H1 (cell line): Measurements from ENCODE around the gene ARHGEF26. TPM values are rescaled to one million over a fixed set of nuclear protein-coding genes. Genes with fewer than 3 reads are reported as not detected.

Source experiments
- CTCF ChIA-PET: fragments of 300-600 bp; sonication (Branson Sonifier 250); formaldehyde crosslinking; loops from one replicate; lab custom pipeline; 2021; ENCODE audit not compliant: partially characterized antibody; lab: Charles Lee
- POLR2A ChIA-PET: fragments of 300-600 bp; sonication (Branson Sonifier 250); formaldehyde crosslinking; loops from one replicate; lab custom pipeline; 2021; ENCODE audit warnings: inconsistent platforms; ENCODE audit not compliant: partially characterized antibody; lab: Charles Lee
- DNase-seq, 2 experiments: peaks; one replicate each; pipeline versions ENCODE4 v3.0.0 to v3.0.0-alpha.2; 2010 to 2022; ENCODE audit warnings: low spot score in 2 of 2, low read depth in 1 of 2, mixed read lengths in 1 of 2
- FAIRE-seq: peaks from 2 replicates; lab custom pipeline; 2011; peaks lifted over from hg19 to GRCh38; lab: Jason Lieb, UNC
- H2AFZ ChIP-seq: 2 replicates; pipeline ENCODE4 v1.8.1; 2012; ENCODE audit warnings: low read length, inconsistent platforms
- H2AK5ac ChIP-seq: 2 replicates; pipeline ENCODE4 v1.6.1; 2013; ENCODE audit warnings: low read depth, low read length
- H2BK120ac ChIP-seq: replicated peaks from 2 replicates; pipeline ENCODE3; 2013; ENCODE audit warnings: low read depth, low read length, inconsistent platforms
- H2BK12ac ChIP-seq: 2 replicates; pipeline ENCODE4 v1.6.1; 2013; ENCODE audit warnings: low read depth, low read length
- H2BK15ac ChIP-seq: 2 replicates; pipeline ENCODE4 v1.6.1; 2013; ENCODE audit warnings: low read length
- H2BK20ac ChIP-seq: 2 replicates; pipeline ENCODE4 v1.6.1; 2013; ENCODE audit warnings: low read length
- H2BK5ac ChIP-seq: 2 replicates; pipeline ENCODE4 v1.6.1; 2013; ENCODE audit warnings: low read depth, low read length
- H3K14ac ChIP-seq: 2 replicates; pipeline ENCODE4 v1.6.1; 2013; ENCODE audit warnings: inconsistent platforms; ENCODE audit not compliant: insufficient read length
- H3K18ac ChIP-seq: 2 replicates; pipeline ENCODE4 v1.6.1; 2013; ENCODE audit warnings: low read length; ENCODE audit errors: extremely low read depth
- H3K23ac ChIP-seq: 2 replicates; pipeline ENCODE4 v1.6.1; 2013; ENCODE audit warnings: inconsistent platforms; ENCODE audit not compliant: insufficient read length
- H3K23me2 ChIP-seq: 2 replicates; pipeline ENCODE4 v1.6.1; 2013; ENCODE audit warnings: low read depth, low read length
- H3K27ac ChIP-seq: 2 replicates; pipeline ENCODE4 v1.6.1; 2011; ENCODE audit warnings: low read depth, low read length, inconsistent platforms
- H3K27me3 ChIP-seq, 4 experiments: replicated peaks in 1 of 4; 1 replicate in 1 of 4; 2 replicates in 3 of 4; pipeline versions ENCODE4 v1.6.1 to v1.8.1; 2011 to 2013; ENCODE audit warnings: low read length in 3 of 4, mild to moderate bottlenecking in 3 of 4, inconsistent platforms in 2 of 4, mixed read lengths in 2 of 4, moderate library complexity in 1 of 4; ENCODE audit not compliant: control insufficient read depth in 3 of 4, insufficient read depth in 3 of 4; ENCODE audit errors: extremely low read depth in 1 of 4
- H3K36me3 ChIP-seq, 4 experiments: 2 replicates each; pipeline versions ENCODE4 v1.6.1 to v1.8.1; 2011 to 2013; ENCODE audit warnings: mild to moderate bottlenecking in 4 of 4, low read length in 3 of 4, moderate library complexity in 2 of 4, control low read depth in 1 of 4, inconsistent platforms in 1 of 4; ENCODE audit not compliant: insufficient read depth in 4 of 4, control insufficient read depth in 2 of 4
- H3K4ac ChIP-seq: replicated peaks from 2 replicates; pipeline ENCODE3; 2013; ENCODE audit warnings: low read length, low read depth, mixed read lengths, inconsistent platforms; ENCODE audit not compliant: insufficient read length
- H3K4me1 ChIP-seq, 4 experiments: replicated peaks in 1 of 4; 1 replicate in 1 of 4; 2 replicates in 3 of 4; pipeline versions ENCODE4 v1.6.1 to v1.8.1; 2011 to 2013; ENCODE audit warnings: low read length in 3 of 4, inconsistent platforms in 2 of 4, mixed read lengths in 1 of 4; ENCODE audit not compliant: insufficient read depth in 4 of 4, control insufficient read depth in 3 of 4
- H3K4me2 ChIP-seq, 2 experiments: 2 replicates each; pipeline versions ENCODE4 v1.6.1 to v1.8.1; 2011 to 2013; ENCODE audit warnings: low read depth in 2 of 2, low read length in 2 of 2, control low read depth in 1 of 2, inconsistent platforms in 1 of 2, mild to moderate bottlenecking in 1 of 2; ENCODE audit not compliant: insufficient read depth in 1 of 2
- H3K4me3 ChIP-seq, 4 experiments: fragments of 200-600, 300-600 bp in 1 of 4; sonication (generic), shearing (Covaris generic), sonication (Bioruptor Twin) in 1 of 4; 2 replicates each; pipeline versions ENCODE4 v1.5.1 to v1.8.1; 2011 to 2016; ENCODE audit warnings: low read length in 4 of 4, low read depth in 3 of 4, control low read depth in 2 of 4, inconsistent platforms in 2 of 4, mild to moderate bottlenecking in 2 of 4, mixed read lengths in 1 of 4, moderate library complexity in 1 of 4; ENCODE audit not compliant: insufficient read depth in 2 of 4; ENCODE audit errors: extremely low read depth in 1 of 4
- H3K56ac ChIP-seq: replicated peaks from 2 replicates; pipeline ENCODE3; 2013; ENCODE audit warnings: low read depth, mild to moderate bottlenecking, mixed read lengths, low read length, inconsistent platforms; ENCODE audit not compliant: insufficient read length
- H3K79me1 ChIP-seq: 2 replicates; pipeline ENCODE4 v1.6.1; 2013; ENCODE audit warnings: low read depth, low read length, control low read depth
- H3K79me2 ChIP-seq, 2 experiments: 2 replicates each; pipeline versions ENCODE4 v1.6.1 to v1.8.1; 2012 to 2013; ENCODE audit warnings: low read length in 2 of 2, mild to moderate bottlenecking in 2 of 2, inconsistent platforms in 1 of 2; ENCODE audit not compliant: insufficient read depth in 2 of 2, control insufficient read depth in 1 of 2
- H3K9ac ChIP-seq, 4 experiments: replicated peaks in 1 of 4; 1 replicate in 1 of 4; 2 replicates in 3 of 4; pipeline versions ENCODE4 v1.6.1 to v1.8.1; 2011 to 2013; ENCODE audit warnings: low read depth in 3 of 4, low read length in 3 of 4, control low read depth in 2 of 4, mild to moderate bottlenecking in 2 of 4, moderate library complexity in 2 of 4, inconsistent platforms in 1 of 4; ENCODE audit errors: extremely low read depth in 1 of 4
- H3K9me3 ChIP-seq, 2 experiments: 2 replicates each; pipeline versions ENCODE4 v1.6.1 to v1.8.1; 2012 to 2013; ENCODE audit warnings: mild to moderate bottlenecking in 2 of 2, moderate library complexity in 2 of 2, control low read depth in 1 of 2, inconsistent platforms in 1 of 2, low read depth in 1 of 2, low read length in 1 of 2, mixed read lengths in 1 of 2; ENCODE audit not compliant: insufficient read depth in 2 of 2
- H4K20me1 ChIP-seq, 2 experiments: replicated peaks in 1 of 2; 2 replicates each; pipeline versions ENCODE3 to v1.8.1; 2011 to 2013; ENCODE audit warnings: inconsistent platforms in 2 of 2, low read length in 2 of 2, mild to moderate bottlenecking in 1 of 2; ENCODE audit not compliant: insufficient read depth in 2 of 2, control insufficient read depth in 1 of 2
- H4K5ac ChIP-seq: 2 replicates; pipeline ENCODE4 v1.6.1; 2013; ENCODE audit warnings: low read length, low read depth, mixed read lengths, inconsistent platforms; ENCODE audit not compliant: insufficient read length
- H4K8ac ChIP-seq: 2 replicates; pipeline ENCODE4 v1.8.0; 2013; ENCODE audit warnings: mild to moderate bottlenecking, moderate library complexity, low read length, inconsistent platforms; ENCODE audit not compliant: insufficient read depth; ENCODE audit errors: extremely low read depth
- H4K91ac ChIP-seq: replicated peaks from 2 replicates; pipeline ENCODE3; 2013; ENCODE audit warnings: low read length, mixed read lengths, inconsistent platforms; ENCODE audit not compliant: insufficient read length
- ASH2L ChIP-seq: fragments of 200-600, 300-600 bp; sonication (generic); IDR thresholded peaks from one replicate; pipeline ENCODE4 v1.7.1; 2017; ENCODE audit warnings: low read length
- BRCA1 ChIP-seq: IDR thresholded peaks from 2 replicates; pipeline ENCODE4 v1.6.1; 2012; ENCODE audit warnings: low read depth, low read length, improper control_type of control experiment
- CTBP2 ChIP-seq: IDR thresholded peaks from 2 replicates; pipeline ENCODE4 v1.7.0; 2011; ENCODE audit warnings: borderline replicate concordance, mild to moderate bottlenecking, moderate library complexity, mixed read lengths, low read length; ENCODE audit not compliant: insufficient read depth, insufficient read length
- EGR1 ChIP-seq: IDR thresholded peaks from 2 replicates; pipeline ENCODE4 v1.6.1; 2011; ENCODE audit warnings: low read depth, low read length, borderline replicate concordance
- EP300 ChIP-seq, 2 experiments: IDR thresholded peaks; 1 replicate in 1 of 2; 2 replicates in 1 of 2; pipeline ENCODE4 v1.6.1; 2011 to 2012; ENCODE audit warnings: low read depth in 2 of 2, low read length in 2 of 2, mild to moderate bottlenecking in 2 of 2, borderline replicate concordance in 1 of 2, inconsistent platforms in 1 of 2, moderate library complexity in 1 of 2
- HDAC6 ChIP-seq: IDR thresholded peaks from one replicate; pipeline ENCODE4 v1.7.1; 2012; ENCODE audit warnings: low read depth, mild to moderate bottlenecking, inconsistent platforms, low read length, moderate library complexity
- JUND ChIP-seq: IDR thresholded peaks from 2 replicates; pipeline ENCODE4 v1.6.1; 2011; ENCODE audit warnings: mild to moderate bottlenecking, improper control_type of control experiment, low read length
- RBBP5 ChIP-seq: IDR thresholded peaks from 2 replicates; pipeline ENCODE4 v1.7.1; 2012; ENCODE audit warnings: low read depth, mild to moderate bottlenecking, inconsistent platforms, low read length, moderate library complexity, borderline replicate concordance
- ZNF274 ChIP-seq: IDR thresholded peaks from 2 replicates; pipeline ENCODE4 v1.7.0; 2012; ENCODE audit warnings: low read length, borderline replicate concordance; ENCODE audit errors: extremely low read depth
- WGBS, 2 experiments: shearing (Covaris generic) in 1 of 2; methylation state at CpG; one replicate each; pipeline versions ENCODE4 v1.1.6 to v1.1.7; 2013 to 2015; ENCODE audit warnings: low lambda C conversion rate in 2 of 2, mixed read lengths in 2 of 2, inconsistent platforms in 1 of 2, low coverage in 1 of 2, missing lambda C conversion rate in 1 of 2; ENCODE audit not compliant: insufficient replicate concordance in 2 of 2, insufficient coverage in 1 of 2, insufficient read length in 1 of 2; ENCODE audit errors: extremely low coverage in 1 of 2, missing lambda C conversion rate in 1 of 2; 5-methylcytosine and 5-hydroxymethylcytosine counted together
- polyA plus RNA-seq, 7 experiments: library from polyadenylated mRNA; depleted of rRNA in 3 of 7; stranded (reverse) in 5 of 7; unstranded in 2 of 7; fragments of >200 nt in 5 of 7; fragments of 200-250 nt in 2 of 7; gene quantifications; 1 replicate in 5 of 7; 2 replicates in 1 of 7; 4 replicates in 1 of 7; pipeline versions ENCODE4 v1.2.1 to v1.2.3, GENCODE V29; 2011 to 2013; ENCODE audit warnings: missing spikeins in 2 of 7, mixed read lengths in 2 of 7
- total RNA-seq: library from RNA; stranded (reverse); fragmentation: NEBNext Ultra II Directional; extraction: Animal tissue kit (Norgen Biotek cat#: 25700); gene quantifications from 2 replicates; pipeline ENCODE4 v1.2.1, GENCODE V29; 2021

The ARHGEF26 gene
- total and polyA plus RNA-seq, 2 of the 8 experiments (the other 6 are each of a cell fraction or from before 2014, with no cell fraction given), result 3.1 to 15.6 TPM

GRCh38 chr3:154244644-154245043, 123.5 kb downstream of the ARHGEF26 start:
- H3K4me1 ChIP-seq, result peaks cover 0 to 12% (median 3%) of the 10 kb centered on the region in 4 experiments; a peak in 3 of 7 replicates
- ChIA-PET POLR2A (no interaction called here), CTCF (no interaction called here)
- peaks cover 0 to 5% (median 2%) of the 10 kb centered on the region in 4 experiments; a peak in 2 of 8 replicates for H3K36me3 ChIP-seq
- H2BK120ac ChIP-seq, result no peak overlapping the region
- H3K23me2 ChIP-seq, result no peaks in the 10 kb centered on the region
- H3K4ac ChIP-seq, result no peak overlapping the region
- no peaks in the 10 kb centered on the region for H3K79me1 ChIP-seq
- WGBS, 2 experiments, result 82% methylated on average over 2 of the region's 2 CpGs; no CpG with 5 or more reads in 1 of the 2 experiments
- no peak overlapping the region for H4K5ac ChIP-seq
- no peak overlapping the region for H4K8ac ChIP-seq
- no peaks in the 10 kb centered on the region for H3K27me3 ChIP-seq
- no peak overlapping the region for H2BK12ac ChIP-seq
- FAIRE-seq, result no peak
- H2BK15ac ChIP-seq, result no peak overlapping the region
- H3K4me3 ChIP-seq, result no peak overlapping the region
- no peak overlapping the region for H3K18ac ChIP-seq
- no peak overlapping the region for H4K91ac ChIP-seq
- H4K20me1 ChIP-seq, result no peaks in the 10 kb centered on the region
- H2BK20ac ChIP-seq, result no peak overlapping the region
- H3K14ac ChIP-seq, result no peak overlapping the region
- H2AK5ac ChIP-seq, result no peak overlapping the region
- no peaks in the 10 kb centered on the region for H3K79me2 ChIP-seq
- no peak overlapping the region for H3K23ac ChIP-seq
- no peaks in the 10 kb centered on the region for H3K9me3 ChIP-seq
- no peak overlapping the region for H3K4me2 ChIP-seq
- TF ChIP-seq ZNF274 (no peak), EP300 (IDR thresholded peaks at IDR 0.05; ENCODE audit: borderline replicate concordance in 1 of 2, low read depth in 2 of 2, low read length in 2 of 2) (no peak), ASH2L (no peak), JUND (no peak), RBBP5 (no peak), CTBP2 (no peak), HDAC6 (no peak), EGR1 (no peak), BRCA1 (no peak)
- H2AFZ ChIP-seq, result no peak overlapping the region
- no peak for DNase-seq
- no peak overlapping the region for H3K56ac ChIP-seq
- no peak overlapping the region for H2BK5ac ChIP-seq
- H3K9ac ChIP-seq, result no peak overlapping the region
- H3K27ac ChIP-seq, result no peak overlapping the region
